ENCODE results near the gene TXLNA.

- TF ChIP-seq CTCF (optimal IDR thresholded peaks at IDR 0.05 in 1 of 3, IDR thresholded peaks at IDR 0.05 in 1 of 3, conservative IDR thresholded peaks at IDR 0.05 in 1 of 3; ENCODE audit: extremely low read depth in 1 of 3, insufficient read depth in 2 of 3, low read length in 3 of 3) (peak in 2 of 3 experiments; percentile 9 to 18), EZH2 (IDR thresholded peaks at IDR 0.05; ENCODE audit: low read length) (no peak)
These were observed at the start of gene TXLNA for GRCh38 chr1:32179443-32180185.

All from keratinocyte (primary cell).